Measurements from ENCODE around the gene BPIFB2. TPM values are rescaled to one million over a fixed set of nuclear protein-coding genes. Genes with fewer than 3 reads are reported as not detected.
"Not testable (repeated sequence)": the region's sequence is repeated elsewhere in the genome, so short reads cannot be mapped to it uniquely, and the experiment has no call there.

Gene BPIFB2
- total RNA-seq, 1 donor from 2014 or later = not detected

GRCh38 chr20:32962053-32962452 lies 45.5 kb upstream of the BPIFB2 start:
- no peak overlapping the region for H3K4me3 ChIP-seq (ENCODE audit: low read depth, low read length)
- H3K27me3 ChIP-seq (ENCODE audit: control insufficient read depth, insufficient read depth, low read length) = no peaks in the 10 kb centered on the region
- DNase-seq (ENCODE audit: low read depth) = no peak
- no peak for TF ChIP-seq CTCF (IDR thresholded peaks at IDR 0.05; ENCODE audit: insufficient read depth, low read length, poor library complexity, severe bottlenecking)
- H3K36me3 ChIP-seq (ENCODE audit: control insufficient read depth, insufficient read depth, low read length) = no peaks in the 10 kb centered on the region

- not testable (repeated sequence) for H3K36me3 ChIP-seq (ENCODE audit: control insufficient read depth, insufficient read depth, low read length); H3K4me3 ChIP-seq (ENCODE audit: low read depth, low read length); H3K27me3 ChIP-seq (ENCODE audit: control insufficient read depth, insufficient read depth, low read length); DNase-seq (ENCODE audit: low read depth)
These were observed 44.9 kb upstream of the BPIFB2 start for GRCh38 chr20:32962646-32963045.

- no peak for DNase-seq (ENCODE audit: low read depth)
- TF ChIP-seq CTCF (IDR thresholded peaks at IDR 0.05; ENCODE audit: insufficient read depth, low read length, poor library complexity, severe bottlenecking) = no peak
- no peaks in the 10 kb centered on the region for H3K36me3 ChIP-seq (ENCODE audit: control insufficient read depth, insufficient read depth, low read length)
- no peak overlapping the region for H3K4me3 ChIP-seq (ENCODE audit: low read depth, low read length)
- H3K27me3 ChIP-seq (ENCODE audit: control insufficient read depth, insufficient read depth, low read length) = no peaks in the 10 kb centered on the region
These were observed 44.3 kb upstream of the BPIFB2 start for GRCh38 chr20:32963176-32963575.

- no peak overlapping the region for H3K4me3 ChIP-seq (ENCODE audit: low read depth, low read length)
- TF ChIP-seq CTCF (IDR thresholded peaks at IDR 0.05; ENCODE audit: insufficient read depth, low read length, poor library complexity, severe bottlenecking) = no peak
- H3K27me3 ChIP-seq (ENCODE audit: control insufficient read depth, insufficient read depth, low read length) = no peaks in the 10 kb centered on the region
- DNase-seq (ENCODE audit: low read depth) = no peak
- H3K36me3 ChIP-seq (ENCODE audit: control insufficient read depth, insufficient read depth, low read length) = no peaks in the 10 kb centered on the region
These were observed 42.9 kb upstream of the BPIFB2 start for GRCh38 chr20:32964575-32964974.

- no peak for TF ChIP-seq CTCF (IDR thresholded peaks at IDR 0.05; ENCODE audit: insufficient read depth, low read length, poor library complexity, severe bottlenecking)
- H3K36me3 ChIP-seq (ENCODE audit: control insufficient read depth, insufficient read depth, low read length) = no peaks in the 10 kb centered on the region
- H3K27me3 ChIP-seq (ENCODE audit: control insufficient read depth, insufficient read depth, low read length) = no peaks in the 10 kb centered on the region
- no peak overlapping the region for H3K4me3 ChIP-seq (ENCODE audit: low read depth, low read length)
- no peak for DNase-seq (ENCODE audit: low read depth)
These were observed 42.4 kb upstream of the BPIFB2 start for GRCh38 chr20:32965115-32965514.

GRCh38 chr20:32965581-32966373 lies 41.7 kb upstream of the BPIFB2 start:
- no peak overlapping the region for H3K4me3 ChIP-seq (ENCODE audit: low read depth, low read length)
- DNase-seq (ENCODE audit: low read depth) = no peak
- TF ChIP-seq CTCF (IDR thresholded peaks at IDR 0.05; ENCODE audit: insufficient read depth, low read length, poor library complexity, severe bottlenecking) = no peak
- H3K36me3 ChIP-seq (ENCODE audit: control insufficient read depth, insufficient read depth, low read length) = no peaks in the 10 kb centered on the region
- no peaks in the 10 kb centered on the region for H3K27me3 ChIP-seq (ENCODE audit: control insufficient read depth, insufficient read depth, low read length)
